Esophagus mucosa (tissue), 1 donor: ENCODE results near the gene TSKS. TPM values are rescaled to one million over a fixed set of nuclear protein-coding genes. Genes with fewer than 3 reads are reported as not detected.

Source experiments
- ATAC-seq: fragments of 200-7000 bp; cut with Tn5 transposase; one replicate; pipeline ENCODE4 v1.9.1; 2020
- total RNA-seq: library from RNA; stranded (reverse); gene quantifications from one replicate; pipeline ENCODE4 v1.2.4, GENCODE V29; 2023
- donor health status: DM: yes; HTN: yes; CAD: no.

TSKS gene
- total RNA-seq, 1 donor from 2014 or later, result 0.12 TPM

- ATAC-seq, result peak; percentile 95
Observed at GRCh38 chr19:49766007-49766929, 3.2 kb upstream of the TSKS start.

- ATAC-seq, result no peak
Observed at GRCh38 chr19:49764341-49764740, 1.2 kb upstream of the TSKS start.

- ATAC-seq, result no peak
Observed at GRCh38 chr19:49761625-49762311, 1.3 kb downstream of the TSKS start.

- ATAC-seq, result no peak
Observed at GRCh38 chr19:49761249-49761624, 1.9 kb downstream of the TSKS start.

- ATAC-seq, result no peak
Observed at GRCh38 chr19:49758292-49758691, 4.8 kb downstream of the TSKS start.

- ATAC-seq, result no peak
Observed at GRCh38 chr19:49755956-49756355, 7.2 kb downstream of the TSKS start.

GRCh38 chr19:49752701-49753100 lies 10.4 kb downstream of the TSKS start:
- peak; percentile 62 for ATAC-seq

- ATAC-seq, result no peak
Observed at GRCh38 chr19:49749771-49750170, 13.3 kb downstream of the TSKS start.

- peak; percentile 29 for ATAC-seq
Observed at GRCh38 chr19:49749055-49749716, 13.9 kb downstream of the TSKS start.

GRCh38 chr19:49746206-49746958 lies 16.7 kb downstream of the TSKS start:
- ATAC-seq, result peak; percentile 23

GRCh38 chr19:49744946-49745381 lies 18.1 kb downstream of the TSKS start:
- ATAC-seq, result no peak

- no peak for ATAC-seq
Observed at GRCh38 chr19:49741210-49741844, 21.8 kb downstream of the TSKS start.

- peak; percentile 70 for ATAC-seq
Observed at GRCh38 chr19:49739933-49740332, 23.2 kb downstream of the TSKS start.

GRCh38 chr19:49739098-49739497 lies 24.0 kb downstream of the TSKS start:
- no peak for ATAC-seq

GRCh38 chr19:49738268-49738667 lies 24.8 kb downstream of the TSKS start:
- ATAC-seq, result no peak

- ATAC-seq, result no peak
Observed at GRCh38 chr19:49730166-49730565, 32.9 kb downstream of the TSKS start.

- no peak for ATAC-seq
Observed at GRCh38 chr19:49727217-49728030, 35.7 kb downstream of the TSKS start.

- peak; percentile 51 for ATAC-seq
Observed at GRCh38 chr19:49719420-49719819, 43.7 kb downstream of the TSKS start.

GRCh38 chr19:49718991-49719390 lies 44.1 kb downstream of the TSKS start:
- no peak for ATAC-seq

- ATAC-seq, result no peak
Observed at GRCh38 chr19:49718511-49718910, 44.6 kb downstream of the TSKS start.

GRCh38 chr19:49716154-49716553 lies 47.0 kb downstream of the TSKS start:
- no peak for ATAC-seq
